ENCODE measurements around the gene C18orf63. TPM values are rescaled to one million over a fixed set of nuclear protein-coding genes. Genes with fewer than 3 reads are reported as not detected.

Gene C18orf63
- total RNA-seq, 1 donor from 2014 or later = not detected

- no peak for DNase-seq (ENCODE audit: extremely low spot score in 2 of 2)
- no peaks in the 10 kb centered on the region for H3K27me3 ChIP-seq
- H3K36me3 ChIP-seq = no peaks in the 10 kb centered on the region
- no peak for TF ChIP-seq POLR2A (IDR thresholded peaks at IDR 0.05)
- no peak for TF ChIP-seq CTCF (IDR thresholded peaks at IDR 0.05)
- TF ChIP-seq POLR2AphosphoS5 (IDR thresholded peaks at IDR 0.05; ENCODE audit: insufficient read depth in 1 of 2, low read depth in 1 of 2) = no peak
- intact Hi-C loops (cut with DNase I) = no loop called here
- no peak overlapping the region for H3K27ac ChIP-seq
- H3K9me3 ChIP-seq = no peaks in the 10 kb centered on the region
- no peak overlapping the region for H3K4me3 ChIP-seq
- H3K4me1 ChIP-seq = no peaks in the 10 kb centered on the region
Measured at GRCh38 chr18:74310411-74310810, 5.2 kb upstream of the C18orf63 start.

GRCh38 chr18:74311000-74311399 lies 4.6 kb upstream of the C18orf63 start:
- Histone ChIP-seq H3K9me3 (no peaks in the 10 kb centered on the region), H3K36me3 (no peaks in the 10 kb centered on the region), H3K27me3 (no peaks in the 10 kb centered on the region), H3K4me1 (no peaks in the 10 kb centered on the region), H3K4me3 (no peak overlapping the region), H3K27ac (no peak overlapping the region)
- DNase-seq (ENCODE audit: extremely low spot score in 2 of 2) = no peak
- TF ChIP-seq POLR2A (IDR thresholded peaks at IDR 0.05) = no peak
- no peak for TF ChIP-seq POLR2AphosphoS5 (IDR thresholded peaks at IDR 0.05; ENCODE audit: insufficient read depth in 1 of 2, low read depth in 1 of 2)
- no peak for TF ChIP-seq CTCF (IDR thresholded peaks at IDR 0.05)
- intact Hi-C loops (cut with DNase I) = no loop called here

- Histone ChIP-seq H3K27ac (no peak overlapping the region), H3K36me3 (no peaks in the 10 kb centered on the region), H3K9me3 (no peaks in the 10 kb centered on the region), H3K27me3 (no peaks in the 10 kb centered on the region), H3K4me1 (no peaks in the 10 kb centered on the region), H3K4me3 (no peak overlapping the region)
- TF ChIP-seq CTCF (IDR thresholded peaks at IDR 0.05) = no peak
- no peak for TF ChIP-seq POLR2AphosphoS5 (IDR thresholded peaks at IDR 0.05; ENCODE audit: insufficient read depth in 1 of 2, low read depth in 1 of 2)
- TF ChIP-seq POLR2A (IDR thresholded peaks at IDR 0.05) = no peak
- DNase-seq (ENCODE audit: extremely low spot score in 2 of 2) = no peak
- intact Hi-C loops (cut with DNase I) = no loop called here
Measured at GRCh38 chr18:74314759-74315463, 728 bp upstream of the C18orf63 start.

- no peak overlapping the region for H3K4me3 ChIP-seq
- DNase-seq (ENCODE audit: extremely low spot score in 2 of 2) = no peak
- H3K4me1 ChIP-seq = no peaks in the 10 kb centered on the region
- H3K27me3 ChIP-seq = no peaks in the 10 kb centered on the region
- intact Hi-C loops (cut with DNase I) = no loop called here
- H3K36me3 ChIP-seq = no peaks in the 10 kb centered on the region
- TF ChIP-seq POLR2A (IDR thresholded peaks at IDR 0.05) (no peak), CTCF (IDR thresholded peaks at IDR 0.05) (no peak), POLR2AphosphoS5 (IDR thresholded peaks at IDR 0.05; ENCODE audit: insufficient read depth in 1 of 2, low read depth in 1 of 2) (no peak)
- H3K9me3 ChIP-seq = no peaks in the 10 kb centered on the region
- no peak overlapping the region for H3K27ac ChIP-seq
Measured at GRCh38 chr18:74316257-74317170, 875 bp downstream of the C18orf63 start.

All from vagina (tissue), 2 donors.